ENCODE data around the gene DELE1. TPM values are rescaled to one million over a fixed set of nuclear protein-coding genes. Genes with fewer than 3 reads are reported as not detected.

DELE1 gene
- total RNA-seq, 1 donor from 2014 or later, result 50.6 TPM

DNA sequence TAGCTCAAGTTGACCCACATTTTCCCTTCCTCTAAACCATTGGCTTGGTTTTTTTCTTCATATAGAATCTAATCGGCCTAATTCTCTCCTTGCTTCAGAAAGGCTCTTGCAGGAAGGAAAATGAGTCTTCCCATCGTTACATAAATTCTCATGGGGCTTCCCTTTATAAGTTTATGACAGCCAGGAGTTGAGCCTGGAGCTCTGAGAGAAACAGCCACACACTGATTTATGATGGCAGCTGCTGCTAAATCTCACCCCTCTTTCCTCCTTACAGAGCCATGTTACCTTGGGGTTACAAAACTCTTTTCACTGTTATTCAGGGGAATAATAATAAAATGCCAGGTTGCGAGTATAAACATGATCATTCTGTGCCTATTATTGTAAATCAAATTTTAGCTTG is 40.0 kb downstream of the DELE1 start:
- TF ChIP-seq, protein P1, sequence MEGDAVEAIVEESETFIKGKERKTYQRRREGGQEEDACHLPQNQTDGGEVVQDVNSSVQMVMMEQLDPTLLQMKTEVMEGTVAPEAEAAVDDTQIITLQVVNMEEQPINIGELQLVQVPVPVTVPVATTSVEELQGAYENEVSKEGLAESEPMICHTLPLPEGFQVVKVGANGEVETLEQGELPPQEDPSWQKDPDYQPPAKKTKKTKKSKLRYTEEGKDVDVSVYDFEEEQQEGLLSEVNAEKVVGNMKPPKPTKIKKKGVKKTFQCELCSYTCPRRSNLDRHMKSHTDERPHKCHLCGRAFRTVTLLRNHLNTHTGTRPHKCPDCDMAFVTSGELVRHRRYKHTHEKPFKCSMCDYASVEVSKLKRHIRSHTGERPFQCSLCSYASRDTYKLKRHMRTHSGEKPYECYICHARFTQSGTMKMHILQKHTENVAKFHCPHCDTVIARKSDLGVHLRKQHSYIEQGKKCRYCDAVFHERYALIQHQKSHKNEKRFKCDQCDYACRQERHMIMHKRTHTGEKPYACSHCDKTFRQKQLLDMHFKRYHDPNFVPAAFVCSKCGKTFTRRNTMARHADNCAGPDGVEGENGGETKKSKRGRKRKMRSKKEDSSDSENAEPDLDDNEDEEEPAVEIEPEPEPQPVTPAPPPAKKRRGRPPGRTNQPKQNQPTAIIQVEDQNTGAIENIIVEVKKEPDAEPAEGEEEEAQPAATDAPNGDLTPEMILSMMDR (conservative IDR thresholded peaks at IDR 0.05; ENCODE audit: low read depth, low read length), result no peak
- DNase-seq (ENCODE audit: low read depth), result no peak
- H3K4me3 ChIP-seq (ENCODE audit: low read depth, low read length), result no peak overlapping the region

DNA sequence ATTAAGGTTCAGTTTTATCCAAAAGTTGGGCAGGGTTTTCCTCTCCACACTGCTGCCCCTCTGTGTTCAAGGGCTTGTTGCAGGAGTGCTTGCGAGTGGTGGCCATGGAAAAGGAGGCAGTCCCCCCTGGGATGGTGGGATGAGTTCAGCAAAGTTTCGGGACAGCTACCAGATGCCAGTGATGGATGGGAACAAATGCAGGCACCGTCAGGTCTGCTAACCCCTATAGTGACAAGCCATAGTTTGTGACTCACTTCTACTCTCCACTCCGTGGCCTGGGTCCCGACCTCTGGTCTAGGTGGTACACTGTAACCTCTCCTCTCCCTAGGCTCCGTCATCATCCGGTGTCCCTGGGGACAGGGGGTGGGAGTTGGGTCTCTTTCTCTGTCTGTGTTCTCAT is 41.4 kb downstream of the DELE1 start:
- H3K4me3 ChIP-seq (ENCODE audit: low read depth, low read length), result no peak overlapping the region
- no peak for DNase-seq (ENCODE audit: low read depth)
- TF ChIP-seq, protein P1 (conservative IDR thresholded peaks at IDR 0.05; ENCODE audit: low read depth, low read length), result no peak

DNA sequence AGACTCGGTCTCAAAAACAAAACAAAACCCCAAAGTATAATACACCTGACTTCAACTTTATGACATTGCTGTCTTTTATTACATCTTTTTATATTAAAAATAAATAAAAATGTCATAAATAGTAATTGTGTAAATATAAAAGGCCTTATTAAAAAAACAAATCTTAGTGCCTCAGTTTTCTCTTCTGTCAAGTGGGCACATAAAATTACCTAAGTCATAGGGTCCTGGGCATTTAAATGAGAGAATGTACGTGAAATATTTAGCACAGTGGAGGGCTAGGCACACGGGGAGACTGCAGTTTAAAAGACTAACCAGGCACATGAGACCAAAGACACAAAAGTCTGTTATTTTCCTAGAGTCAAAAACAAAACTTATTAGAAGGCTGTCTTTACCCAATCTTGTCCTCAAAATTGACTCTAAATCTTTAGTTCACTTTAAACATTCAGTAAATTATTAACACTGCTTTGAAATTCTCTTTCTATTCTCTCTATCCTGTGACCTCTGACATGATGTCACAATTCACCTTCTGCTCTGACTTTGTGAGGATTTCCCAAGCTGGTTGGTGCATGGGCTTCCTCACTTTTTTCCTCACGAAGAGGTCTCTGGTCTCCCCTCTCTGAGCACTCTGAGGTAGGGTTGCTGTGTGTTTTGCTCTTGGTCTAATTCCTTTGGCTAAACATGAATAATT is 42.7 kb downstream of the DELE1 start:
- TF ChIP-seq, protein P1 (conservative IDR thresholded peaks at IDR 0.05; ENCODE audit: low read depth, low read length), result no peak
- no peak for DNase-seq (ENCODE audit: low read depth)

DNA sequence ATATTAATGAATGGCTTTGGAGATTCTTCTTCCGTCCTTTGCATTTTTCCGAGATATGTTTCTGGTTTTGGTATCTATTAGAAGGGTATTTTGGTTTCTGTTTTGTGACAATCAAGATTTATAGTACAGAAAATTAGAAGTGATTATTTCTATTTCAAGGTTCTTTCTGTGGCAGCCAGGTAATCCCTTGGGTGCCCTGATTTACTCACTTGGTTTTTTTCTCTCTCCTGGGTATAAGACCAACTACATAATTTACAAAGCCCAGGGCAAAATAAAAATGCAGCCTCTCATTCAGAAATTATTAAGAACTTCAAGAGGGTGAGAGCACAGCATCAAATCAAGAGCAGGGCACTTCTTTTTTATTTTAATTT is 43.3 kb downstream of the DELE1 start:
- TF ChIP-seq, protein P1 (conservative IDR thresholded peaks at IDR 0.05; ENCODE audit: low read depth, low read length), result no peak
- H3K4me3 ChIP-seq (ENCODE audit: low read depth, low read length), result no peak overlapping the region
- no peak for DNase-seq (ENCODE audit: low read depth)

More for the DNA sequence above, 42.7 kb downstream of the DELE1 start:
- H3K4me3 ChIP-seq (ENCODE audit: low read depth, low read length), result no peak overlapping the region

DNA sequence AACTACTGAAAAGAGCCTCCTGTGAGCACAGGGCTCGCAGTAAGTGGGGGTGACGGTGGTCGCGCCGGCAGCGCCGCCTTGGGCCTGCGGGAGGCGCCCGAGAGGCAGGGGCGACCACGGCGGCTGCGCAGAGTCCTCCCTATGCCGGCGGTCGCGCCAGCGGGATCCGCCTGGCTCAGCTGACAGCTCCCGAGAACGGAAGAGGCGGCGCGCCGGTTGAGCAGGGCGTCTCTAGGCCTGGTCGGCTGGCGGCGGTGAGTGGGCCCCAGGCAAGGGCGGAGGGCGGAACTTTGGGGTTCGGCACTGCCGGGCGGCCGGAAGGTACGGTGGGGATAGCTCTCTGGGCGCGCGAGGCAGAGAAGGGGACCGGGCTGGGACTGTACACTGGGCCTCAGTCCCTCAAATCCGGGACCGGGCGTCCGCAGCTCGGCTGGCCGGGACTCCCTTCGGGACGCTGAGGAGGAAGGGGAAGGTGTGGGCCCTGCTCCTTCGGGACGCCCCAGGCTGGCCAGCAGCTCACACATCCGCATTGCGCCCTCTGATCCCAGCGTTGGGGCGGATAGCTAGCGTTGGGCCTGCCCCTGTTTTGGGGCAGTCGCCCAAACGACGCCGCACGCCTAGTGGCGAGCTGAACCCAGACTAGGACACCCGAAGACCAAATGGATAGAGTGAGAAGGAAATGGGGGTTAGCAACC is 45.4 kb downstream of the DELE1 start, which contains the start of gene RNF14:
Gene RNF14 (plus strand): TSS at position 192 of the 695 bp plus-strand sequence. CDS start 4,484 bp downstream, outside the sequence.
- no peak for DNase-seq (ENCODE audit: low read depth)
- TF ChIP-seq, protein P1 (conservative IDR thresholded peaks at IDR 0.05; ENCODE audit: low read depth, low read length), result peak; percentile 51
- peak within 1 kb of the TSS; percentile 67 for H3K4me3 ChIP-seq (ENCODE audit: low read depth, low read length)

DNA sequence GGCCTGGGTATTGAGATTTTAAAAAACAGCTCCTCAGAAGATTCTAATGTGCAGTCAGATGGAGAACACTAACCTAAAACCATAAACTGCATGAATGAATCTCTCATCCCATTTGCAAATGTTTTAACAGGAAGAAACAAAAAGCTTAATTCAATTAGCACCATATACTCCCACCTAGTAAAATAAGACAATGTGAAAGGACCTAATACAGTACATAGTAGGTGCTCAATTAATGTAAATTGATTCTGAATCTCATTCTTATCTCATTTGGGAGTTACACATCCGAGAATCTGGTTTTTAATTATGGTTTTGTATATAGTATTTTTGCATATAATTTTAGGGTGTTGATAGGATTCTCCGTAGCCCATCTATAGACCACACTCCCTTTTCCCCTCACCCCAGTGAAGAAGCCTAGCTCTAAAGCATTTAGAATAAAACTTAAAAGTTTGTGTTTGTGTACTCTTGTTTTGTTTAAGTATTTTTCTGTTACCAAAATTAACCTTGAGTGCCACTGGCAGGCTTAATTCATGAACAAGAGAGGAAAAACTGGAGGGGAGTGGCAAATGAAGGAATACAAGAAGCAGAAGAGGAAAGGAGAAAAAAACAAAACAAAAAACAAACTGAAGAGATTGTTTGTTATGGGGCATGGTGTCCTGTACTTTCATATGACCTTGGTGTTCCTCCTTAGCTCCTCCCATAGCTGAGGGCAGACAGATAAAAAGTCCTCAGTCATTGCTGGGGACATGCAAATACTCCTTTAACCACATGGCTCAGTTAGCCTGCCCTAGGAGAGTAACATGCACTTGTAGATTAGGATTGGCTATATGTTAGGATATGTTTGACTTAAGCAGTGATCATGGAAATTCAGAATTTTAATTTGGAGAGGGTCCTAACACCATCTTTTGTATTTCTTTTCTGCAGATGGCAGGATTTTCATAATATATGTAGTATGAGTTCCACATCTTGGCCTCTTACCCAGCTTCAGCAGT is 46.4 kb downstream of the DELE1 start:
- peak overlapping the region; percentile 67 for H3K4me3 ChIP-seq (ENCODE audit: low read depth, low read length)
- DNase-seq (ENCODE audit: low read depth), result no peak
- TF ChIP-seq, protein P1 (conservative IDR thresholded peaks at IDR 0.05; ENCODE audit: low read depth, low read length), result no peak

All from epithelial cell of proximal tubule (primary cell).